Fibroblast of mammary gland (primary cell): ENCODE measurements around the gene REV1.

Experiments used
- DNase-seq: peaks from one replicate; pipeline ENCODE4 v3.0.0-alpha.2; 2010; ENCODE audit warnings: low read depth
- H3K4me3 ChIP-seq: 2 replicates; pipeline ENCODE4 v1.5.1; 2011; ENCODE audit warnings: low read depth, mild to moderate bottlenecking, low read length, moderate library complexity; ENCODE audit not compliant: control insufficient read depth
- TF ChIP-seq, protein P1 (sequence below): conservative IDR thresholded peaks from 2 replicates; pipeline ENCODE4 v1.5.1; 2011; ENCODE audit warnings: low read depth, low read length, inconsistent platforms; ENCODE audit not compliant: control insufficient read depth, insufficient read depth

The REV1 gene

DNA sequence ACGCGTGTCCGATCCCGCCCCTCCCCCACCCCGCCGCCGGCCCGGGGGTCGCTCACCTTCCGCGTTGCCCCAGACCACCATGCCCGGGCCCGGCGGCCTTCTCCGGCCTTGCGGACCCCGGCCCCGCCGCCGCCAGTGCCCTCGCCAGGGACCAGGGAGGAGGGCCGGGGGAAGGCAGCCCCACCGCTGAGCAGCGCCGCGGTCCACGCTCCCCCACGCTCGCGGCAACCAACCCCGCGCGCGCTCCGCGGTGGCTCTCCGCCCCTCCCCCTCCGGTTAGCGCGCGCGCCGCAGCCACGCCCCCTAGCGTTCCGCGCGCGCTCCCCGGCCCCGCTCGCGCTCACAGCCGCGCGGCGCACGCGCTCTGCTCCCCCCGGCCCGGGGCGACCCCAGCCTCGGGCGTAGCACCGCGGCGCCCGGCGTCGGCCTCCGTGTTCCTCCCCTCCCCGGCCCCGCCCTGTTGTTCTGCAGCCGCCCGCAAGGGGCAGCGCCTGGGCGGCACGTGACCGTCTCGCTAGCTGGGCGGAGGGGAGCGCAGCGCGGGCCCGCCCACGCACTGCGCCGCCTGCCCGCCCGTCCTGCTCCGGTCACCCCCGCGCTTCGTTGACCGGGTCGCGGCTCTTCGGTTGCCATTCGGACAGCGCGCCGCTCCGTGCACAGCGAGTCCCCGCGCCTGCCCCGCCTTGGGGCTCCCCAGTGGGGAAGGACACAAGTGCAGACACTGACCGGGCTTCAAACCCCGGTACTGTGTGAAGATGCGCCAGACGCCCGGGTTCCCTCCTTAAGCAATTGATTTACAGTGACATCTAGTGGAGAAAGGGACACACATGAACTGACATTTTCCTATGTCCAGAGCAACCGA is at the start of gene REV1:
Gene REV1, minus strand, starts transcription at position 257 of the 862 bp plus-strand sequence. CDS start 25,042 bp downstream, outside the sequence.
- peak; percentile 93 for DNase-seq
- H3K4me3 ChIP-seq = peak within 1 kb of the TSS; percentile 86
- TF ChIP-seq, protein P1, sequence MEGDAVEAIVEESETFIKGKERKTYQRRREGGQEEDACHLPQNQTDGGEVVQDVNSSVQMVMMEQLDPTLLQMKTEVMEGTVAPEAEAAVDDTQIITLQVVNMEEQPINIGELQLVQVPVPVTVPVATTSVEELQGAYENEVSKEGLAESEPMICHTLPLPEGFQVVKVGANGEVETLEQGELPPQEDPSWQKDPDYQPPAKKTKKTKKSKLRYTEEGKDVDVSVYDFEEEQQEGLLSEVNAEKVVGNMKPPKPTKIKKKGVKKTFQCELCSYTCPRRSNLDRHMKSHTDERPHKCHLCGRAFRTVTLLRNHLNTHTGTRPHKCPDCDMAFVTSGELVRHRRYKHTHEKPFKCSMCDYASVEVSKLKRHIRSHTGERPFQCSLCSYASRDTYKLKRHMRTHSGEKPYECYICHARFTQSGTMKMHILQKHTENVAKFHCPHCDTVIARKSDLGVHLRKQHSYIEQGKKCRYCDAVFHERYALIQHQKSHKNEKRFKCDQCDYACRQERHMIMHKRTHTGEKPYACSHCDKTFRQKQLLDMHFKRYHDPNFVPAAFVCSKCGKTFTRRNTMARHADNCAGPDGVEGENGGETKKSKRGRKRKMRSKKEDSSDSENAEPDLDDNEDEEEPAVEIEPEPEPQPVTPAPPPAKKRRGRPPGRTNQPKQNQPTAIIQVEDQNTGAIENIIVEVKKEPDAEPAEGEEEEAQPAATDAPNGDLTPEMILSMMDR = peak; percentile 66

DNA sequence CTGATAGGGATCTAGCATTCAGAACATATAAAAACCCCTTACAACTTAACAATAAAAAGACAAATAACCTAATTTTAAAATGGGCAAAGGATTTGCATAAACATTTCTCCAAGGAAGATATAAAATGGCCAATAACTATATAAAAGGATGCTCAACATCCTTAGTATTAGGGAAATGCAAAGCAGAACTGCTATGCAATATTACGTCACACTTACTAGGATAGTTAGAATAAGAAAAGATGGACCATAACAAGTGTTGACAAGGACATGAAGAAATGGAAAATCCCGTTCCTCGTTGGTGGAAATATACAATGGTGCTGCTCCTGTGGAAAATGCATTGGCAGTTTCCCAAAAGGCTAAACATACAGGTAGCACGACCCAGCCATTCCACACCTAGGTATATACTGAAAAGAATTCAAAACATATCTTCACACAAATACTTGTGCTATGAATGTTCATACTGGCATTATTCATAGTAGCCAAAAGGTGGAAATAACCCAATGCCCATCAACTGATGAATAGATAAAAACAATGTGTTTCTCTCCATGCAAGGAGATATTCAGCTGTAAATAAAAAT is 48.2 kb upstream of the REV1 start:
- TF ChIP-seq, protein P1 = no peak
- H3K4me3 ChIP-seq = no peak overlapping the region
- no peak for DNase-seq

DNA sequence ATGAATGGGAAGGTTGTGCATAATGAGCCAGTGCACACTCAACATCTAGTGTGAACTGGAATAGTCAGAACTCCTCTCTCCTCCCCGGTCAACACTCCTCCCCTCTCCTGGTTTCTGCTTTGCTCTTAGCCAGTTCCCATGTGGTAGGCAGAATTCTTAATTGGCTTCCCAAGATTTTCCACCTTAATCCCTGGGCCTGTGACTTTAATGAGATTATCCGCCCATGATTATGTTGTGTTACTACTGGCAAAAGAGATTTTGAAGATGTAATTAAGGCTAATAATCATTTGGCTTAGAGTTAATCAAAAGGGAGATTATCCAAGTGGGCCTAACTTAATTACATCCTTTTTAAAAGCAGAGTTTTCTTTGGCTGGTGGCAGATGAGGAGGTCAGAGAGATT is 34.2 kb upstream of the REV1 start:
- TF ChIP-seq, protein P1 = no peak
- no peak for DNase-seq
- H3K4me3 ChIP-seq = no peak overlapping the region

DNA sequence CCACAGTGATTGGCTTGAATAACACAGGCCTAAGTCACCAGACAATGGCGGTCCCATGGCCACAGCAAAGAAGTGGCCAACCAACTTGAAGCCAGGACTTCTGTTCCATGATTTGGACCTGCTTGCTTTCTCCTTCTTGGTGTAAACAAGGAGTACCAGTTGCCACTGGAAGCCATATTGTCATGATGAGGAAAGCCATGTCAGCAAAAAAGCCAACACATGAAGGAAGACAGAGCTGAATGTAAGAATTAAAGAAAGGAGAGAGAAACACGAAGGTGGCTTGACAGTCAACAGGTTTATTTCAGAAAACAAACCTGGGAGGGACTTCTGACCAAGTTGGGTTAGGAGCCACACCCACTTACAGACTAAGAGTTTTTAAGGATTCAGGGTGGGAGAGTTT is 32.3 kb upstream of the REV1 start:
- TF ChIP-seq, protein P1 = no peak
- no peak overlapping the region for H3K4me3 ChIP-seq
- DNase-seq = no peak

DNA sequence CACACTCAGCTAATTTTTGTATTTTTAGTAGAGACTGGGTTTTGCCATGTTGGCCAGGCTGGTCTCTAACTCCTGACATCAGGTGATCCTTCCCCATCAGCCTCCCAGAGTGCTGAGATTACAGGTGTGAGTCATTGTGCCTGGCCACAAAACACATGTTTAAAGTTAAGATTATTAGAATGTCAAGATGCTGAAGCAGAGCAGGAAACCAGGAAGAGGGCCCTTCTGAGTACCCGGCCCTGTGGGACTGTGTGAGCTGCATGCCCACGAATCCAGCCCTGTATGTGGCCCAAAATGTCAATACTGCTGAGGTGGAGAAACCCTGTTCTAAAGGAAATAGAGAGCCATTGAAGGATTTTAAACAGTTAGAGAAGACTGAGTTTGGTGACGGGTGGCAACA is 31.0 kb upstream of the REV1 start:
- no peak overlapping the region for H3K4me3 ChIP-seq
- TF ChIP-seq, protein P1 = no peak
- DNase-seq = peak; percentile 16

DNA sequence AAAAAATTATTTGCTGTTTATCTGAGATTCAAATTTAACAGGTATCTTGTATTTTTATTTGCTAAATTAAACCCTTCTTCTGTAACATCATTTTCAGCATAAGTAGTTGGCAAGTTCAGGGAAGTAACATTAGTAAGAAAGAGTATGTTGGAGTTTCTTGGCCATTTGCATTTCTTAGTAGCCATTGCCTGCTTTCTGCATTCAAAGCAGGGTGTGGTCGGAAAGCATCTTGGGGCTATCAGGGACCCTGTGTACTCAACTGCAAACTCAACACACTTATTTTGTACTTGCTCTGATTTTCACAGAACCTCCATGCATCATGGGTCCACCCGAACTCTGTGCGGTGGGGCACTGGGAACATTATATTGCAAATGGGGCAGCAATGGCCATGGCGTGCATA is 30.4 kb upstream of the REV1 start:
- DNase-seq = no peak
- TF ChIP-seq, protein P1 = no peak
- H3K4me3 ChIP-seq = no peak overlapping the region
